ENCODE data around the gene LDB1. TPM values are rescaled to one million over a fixed set of nuclear protein-coding genes. Genes with fewer than 3 reads are reported as not detected.

Gene LDB1
- total RNA-seq, 4 donors from 2014 or later: 62.0 to 217 (median 96.0) TPM

Other genes starting within 250 kb of the LDB1 start
- gene ARMH3, start 64.2 kb downstream of the LDB1 start, total RNA-seq: 10 to 100 TPM; 12.1 to 25.7 (median 20.4) TPM
- 10 to 100 TPM; 23.6 to 43.2 (median 31.3) TPM for gene HPS6, start 55.0 kb downstream of the LDB1 start, total RNA-seq
- gene PPRC1, start 12.7 kb upstream of the LDB1 start, total RNA-seq: 10 to 100 TPM; 42.6 to 80.0 (median 55.2) TPM
- 10 to 100 TPM; 47.8 to 94.9 (median 77.9) TPM for gene NOLC1, start 32.0 kb upstream of the LDB1 start, total RNA-seq
- gene ELOVL3, start 105.9 kb upstream of the LDB1 start, total RNA-seq: 10 to 100 TPM; 16.9 to 84.1 (median 56.5) TPM
- gene PITX3, start 121.1 kb upstream of the LDB1 start, total RNA-seq: not detected
- gene GBF1, start 125.2 kb upstream of the LDB1 start, total RNA-seq: 10 to 100 TPM; 31.0 to 56.1 (median 43.9) TPM

Data from suprapubic skin (tissue), 4 donors.